T-helper 9 cell (primary cell): ENCODE data around the gene CHCHD3.

Source experiments
- DNase-seq: peaks from one replicate; pipeline ENCODE4 v3.0.0-alpha.2; 2020

CHCHD3 gene

GRCh38 chr7:133077394-133077793 is 4.5 kb downstream of the CHCHD3 start:
- no peak for DNase-seq

- no peak for DNase-seq
Measured at GRCh38 chr7:133076142-133076541, 5.7 kb downstream of the CHCHD3 start.

GRCh38 chr7:133071506-133071905 is 10.4 kb downstream of the CHCHD3 start:
- no peak for DNase-seq

GRCh38 chr7:133070562-133070961 is 11.3 kb downstream of the CHCHD3 start:
- DNase-seq, result no peak

- no peak for DNase-seq
Measured at GRCh38 chr7:133065301-133065700, 16.6 kb downstream of the CHCHD3 start.

- no peak for DNase-seq
Measured at GRCh38 chr7:133064082-133064820, 17.6 kb downstream of the CHCHD3 start.

- DNase-seq, result no peak
Measured at GRCh38 chr7:133061792-133062191, 20.1 kb downstream of the CHCHD3 start.

GRCh38 chr7:133061357-133061756 is 20.5 kb downstream of the CHCHD3 start:
- no peak for DNase-seq

- no peak for DNase-seq
Measured at GRCh38 chr7:133060004-133060403, 21.9 kb downstream of the CHCHD3 start.

- no peak for DNase-seq
Measured at GRCh38 chr7:133059263-133059662, 22.6 kb downstream of the CHCHD3 start.

GRCh38 chr7:133056370-133057238 is 25.3 kb downstream of the CHCHD3 start:
- no peak for DNase-seq

- no peak for DNase-seq
Measured at GRCh38 chr7:133054162-133054840, 27.6 kb downstream of the CHCHD3 start.

GRCh38 chr7:133053321-133053891 is 28.5 kb downstream of the CHCHD3 start:
- DNase-seq, result no peak

GRCh38 chr7:133052826-133053225 is 29.1 kb downstream of the CHCHD3 start:
- DNase-seq, result no peak

GRCh38 chr7:133052401-133052756 is 29.5 kb downstream of the CHCHD3 start:
- no peak for DNase-seq

- no peak for DNase-seq
Measured at GRCh38 chr7:133051719-133052400, 30.0 kb downstream of the CHCHD3 start.

GRCh38 chr7:133051066-133051465 is 30.8 kb downstream of the CHCHD3 start:
- no peak for DNase-seq

- no peak for DNase-seq
Measured at GRCh38 chr7:133050200-133050995, 31.5 kb downstream of the CHCHD3 start.

- DNase-seq, result no peak
Measured at GRCh38 chr7:133048589-133048988, 33.3 kb downstream of the CHCHD3 start.

GRCh38 chr7:133047321-133047720 is 34.6 kb downstream of the CHCHD3 start:
- no peak for DNase-seq

- no peak for DNase-seq
Measured at GRCh38 chr7:133044722-133045473, 37.0 kb downstream of the CHCHD3 start.
